Neural crest cell (in vitro differentiated cells): Measurements from ENCODE around the gene EWSR1. TPM values are rescaled to one million over a fixed set of nuclear protein-coding genes. Genes with fewer than 3 reads are reported as not detected.

ENCODE experiments used
- DNase-seq: peaks from one replicate; pipeline ENCODE4 v3.0.0; 2021; ENCODE audit warnings: low read depth, mixed read lengths, low spot score
- H3K27ac Mint-ChIP-seq: one replicate; pipeline ENCODE4 v1.8.0; 2021; ENCODE audit warnings: mild to moderate bottlenecking, mixed read lengths; ENCODE audit not compliant: unreplicated experiment
- H3K27me3 Mint-ChIP-seq: 2 replicates; pipeline ENCODE4 v1.8.0; 2021; ENCODE audit warnings: low read depth, mild to moderate bottlenecking, mixed read lengths
- H3K36me3 Mint-ChIP-seq: 2 replicates; pipeline ENCODE4 v1.8.0; 2021; ENCODE audit warnings: low read depth, mild to moderate bottlenecking, mixed read lengths
- H3K4me1 Mint-ChIP-seq: 2 replicates; pipeline ENCODE4 v1.8.0; 2021; ENCODE audit warnings: mixed read lengths
- H3K4me3 Mint-ChIP-seq: one replicate; pipeline ENCODE4 v1.8.0; 2021; ENCODE audit warnings: mild to moderate bottlenecking, mixed read lengths
- H3K9me3 Mint-ChIP-seq: 2 replicates; pipeline ENCODE4 v1.8.0; 2021; ENCODE audit warnings: mixed read lengths
- CTCF ChIP-seq: fragments of 200-600 bp; sonication (generic); conservative IDR thresholded peaks from 2 replicates; pipeline ENCODE4 v1.5.0; 2021; ENCODE audit warnings: antibody characterized with exemption, mild to moderate bottlenecking
- total RNA-seq: library from RNA; stranded (reverse); gene quantifications from 2 replicates; pipeline ENCODE4 v1.2.1, GENCODE V29; 2021

EWSR1 gene
- total RNA-seq, 1 donor from 2014 or later, result 483 TPM

GRCh38 chr22:29302402-29302680 is 34.3 kb downstream of the EWSR1 start:
- H3K4me3 Mint-ChIP-seq, result peak overlapping the region; percentile 54
- no peaks in the 10 kb centered on the region for H3K9me3 Mint-ChIP-seq
- no peak for DNase-seq
- no peak for TF ChIP-seq CTCF
- H3K4me1 Mint-ChIP-seq, result peaks cover 5% of the 10 kb centered on the region
- peaks cover 5% of the 10 kb centered on the region for H3K27me3 Mint-ChIP-seq
- H3K27ac Mint-ChIP-seq, result no peak overlapping the region
- H3K36me3 Mint-ChIP-seq, result peaks cover 25% of the 10 kb centered on the region

GRCh38 chr22:29302681-29303465 is 34.8 kb downstream of the EWSR1 start:
- Mint-ChIP-seq H3K9me3 (no peaks in the 10 kb centered on the region), H3K4me1 (peaks cover 8% of the 10 kb centered on the region), H3K27me3 (peaks cover 5% of the 10 kb centered on the region), H3K27ac (peak overlapping the region; percentile 57), H3K4me3 (peak overlapping the region; percentile 72), H3K36me3 (peaks cover 20% of the 10 kb centered on the region)
- no peak for DNase-seq
- no peak for TF ChIP-seq CTCF

- H3K27me3 Mint-ChIP-seq, result peaks cover 5% of the 10 kb centered on the region
- no peak for DNase-seq
- H3K4me1 Mint-ChIP-seq, result peaks cover 8% of the 10 kb centered on the region
- TF ChIP-seq CTCF, result no peak
- no peaks in the 10 kb centered on the region for H3K9me3 Mint-ChIP-seq
- H3K27ac Mint-ChIP-seq, result no peak overlapping the region
- H3K36me3 Mint-ChIP-seq, result peaks cover 4% of the 10 kb centered on the region
- H3K4me3 Mint-ChIP-seq, result peak overlapping the region; percentile 89
These were observed 37.7 kb downstream of the EWSR1 start for GRCh38 chr22:29305836-29306174.

- peak within 1 kb of the TSS; percentile 78 for H3K27ac Mint-ChIP-seq
- peaks cover 12% of the 10 kb centered on the region for H3K4me1 Mint-ChIP-seq
- peak; percentile 80 for DNase-seq
- no peaks in the 10 kb centered on the region for H3K36me3 Mint-ChIP-seq
- peak within 1 kb of the TSS; percentile 90 for H3K4me3 Mint-ChIP-seq
- peaks cover 8% of the 10 kb centered on the region for H3K27me3 Mint-ChIP-seq
- peak; percentile 66 for TF ChIP-seq CTCF
- no peaks in the 10 kb centered on the region for H3K9me3 Mint-ChIP-seq
These were observed 38.2 kb downstream of the EWSR1 start, which contains the start of gene GAS2L1 for GRCh38 chr22:29306175-29306834. Gene GAS2L1, plus strand, starts transcription at chr22:29306650. Its CDS starts 1,456 bp downstream, at chr22:29308106.

GRCh38 chr22:29306835-29307595 is 38.9 kb downstream of the EWSR1 start:
- peaks cover 5% of the 10 kb centered on the region for H3K27me3 Mint-ChIP-seq
- no peaks in the 10 kb centered on the region for H3K9me3 Mint-ChIP-seq
- H3K36me3 Mint-ChIP-seq, result no peaks in the 10 kb centered on the region
- H3K4me3 Mint-ChIP-seq, result peak overlapping the region; percentile 90
- H3K27ac Mint-ChIP-seq, result peak overlapping the region; percentile 75
- peak; percentile 11 for TF ChIP-seq CTCF
- H3K4me1 Mint-ChIP-seq, result peaks cover 12% of the 10 kb centered on the region
- DNase-seq, result peak; percentile 79
